H1 (cell line): ENCODE measurements around the gene NMRK1. TPM values are rescaled to one million over a fixed set of nuclear protein-coding genes. Genes with fewer than 3 reads are reported as not detected.

Experiments used
- BRCA1 ChIP-seq: IDR thresholded peaks from 2 replicates; pipeline ENCODE4 v1.6.1; 2012; ENCODE audit warnings: low read depth, low read length, improper control_type of control experiment
- CTCF ChIP-seq, 3 experiments: IDR thresholded peaks; 1 replicate in 2 of 3; 2 replicates in 1 of 3; pipeline versions ENCODE4 v1.5.1 to v1.6.1; 2011; ENCODE audit warnings: low read length in 3 of 3, mild to moderate bottlenecking in 3 of 3, inconsistent platforms in 2 of 3, low read depth in 1 of 3, moderate library complexity in 1 of 3; ENCODE audit not compliant: insufficient read depth in 1 of 3; ENCODE audit errors: control extremely low read depth in 1 of 3
- SAP30 ChIP-seq: fragments of 300-600 bp; sonication (generic); IDR thresholded peaks from 2 replicates; pipeline ENCODE4 v1.7.1; 2012; ENCODE audit warnings: low read length, moderate library complexity, mild to moderate bottlenecking, inconsistent platforms; ENCODE audit not compliant: insufficient read depth, insufficient replicate concordance
- SP4 ChIP-seq: IDR thresholded peaks from 2 replicates; pipeline ENCODE4 v1.6.1; 2012; ENCODE audit warnings: low read length, inconsistent platforms
- TBP ChIP-seq: IDR thresholded peaks from 2 replicates; pipeline ENCODE4 v1.6.1; 2011; ENCODE audit warnings: low read depth, low read length, improper control_type of control experiment
- YY1 ChIP-seq: IDR thresholded peaks from 2 replicates; pipeline ENCODE4 v1.6.1; 2011; ENCODE audit warnings: low read depth, mild to moderate bottlenecking, low read length
- ZNF274 ChIP-seq: IDR thresholded peaks from 2 replicates; pipeline ENCODE4 v1.7.0; 2012; ENCODE audit warnings: low read length, borderline replicate concordance; ENCODE audit errors: extremely low read depth
- polyA plus RNA-seq, 7 experiments: library from polyadenylated mRNA; depleted of rRNA in 3 of 7; stranded (reverse) in 5 of 7; unstranded in 2 of 7; fragments of >200 nt in 5 of 7; fragments of 200-250 nt in 2 of 7; gene quantifications; 1 replicate in 5 of 7; 2 replicates in 1 of 7; 4 replicates in 1 of 7; pipeline versions ENCODE4 v1.2.1 to v1.2.3, GENCODE V29; 2011 to 2013; ENCODE audit warnings: missing spikeins in 2 of 7, mixed read lengths in 2 of 7
- total RNA-seq: library from RNA; stranded (reverse); fragmentation: NEBNext Ultra II Directional; extraction: Animal tissue kit (Norgen Biotek cat#: 25700); gene quantifications from 2 replicates; pipeline ENCODE4 v1.2.1, GENCODE V29; 2021

NMRK1 gene
- total and polyA plus RNA-seq, 2 of the 8 experiments (the other 6 are each of a cell fraction or from before 2014, with no cell fraction given), result 5.8 to 8.1 TPM

- TF ChIP-seq CTCF (IDR thresholded peaks at IDR 0.05; ENCODE audit: control extremely low read depth in 1 of 3, insufficient read depth in 1 of 3, low read depth in 1 of 3, low read length in 3 of 3) (no peak), SAP30 (no peak), ZNF274 (no peak), BRCA1 (no peak), SP4 (no peak), TBP (no peak), YY1 (no peak)
Measured at GRCh38 chr9:75089373-75089766, 1.4 kb upstream of the NMRK1 start (continued).
